RWPE2 (cell line): ENCODE measurements around the gene TMPRSS3.

Source experiments
- ATAC-seq: fragments of 200-7000 bp; cut with Tn5 transposase; 3 replicates; pipeline ENCODE4 v1.9.1; 2021; ENCODE audit warnings: low read depth
- DNase-seq: peaks from one replicate; pipeline ENCODE4 v3.0.0-alpha.2; 2020; ENCODE audit warnings: low spot score
- H3K27ac ChIP-seq: fragments of 450-650 bp; 2 replicates; pipeline ENCODE4 v1.5.1; 2017; ENCODE audit warnings: mild to moderate bottlenecking; ENCODE audit not compliant: poor library complexity, severe bottlenecking
- H3K27me3 ChIP-seq: fragments of 250-450 bp; sonication (Bioruptor Pico); 2 replicates; pipeline ENCODE4 v1.5.1; 2021; ENCODE audit warnings: mild to moderate bottlenecking, moderate library complexity; ENCODE audit not compliant: insufficient read depth, poor library complexity, severe bottlenecking
- H3K36me3 ChIP-seq: fragments of 250-450 bp; sonication (Bioruptor Pico); 2 replicates; pipeline ENCODE4 v1.5.1; 2020; ENCODE audit warnings: low read depth, mild to moderate bottlenecking, moderate library complexity
- H3K4me1 ChIP-seq: fragments of 250-450 bp; sonication (Bioruptor Pico); 2 replicates; pipeline ENCODE4 v1.5.1; 2021; ENCODE audit warnings: mild to moderate bottlenecking, moderate library complexity; ENCODE audit not compliant: insufficient read depth, poor library complexity, severe bottlenecking
- H3K4me3 ChIP-seq: fragments of 250-450 bp; sonication (Bioruptor Pico); 2 replicates; pipeline ENCODE4 v1.5.1; 2021; ENCODE audit warnings: mild to moderate bottlenecking, moderate library complexity; ENCODE audit not compliant: severe bottlenecking
- H3K9me3 ChIP-seq: fragments of 250-450 bp; sonication (Bioruptor Pico); 2 replicates; pipeline ENCODE4 v1.5.1; 2021; ENCODE audit warnings: mild to moderate bottlenecking, moderate library complexity; ENCODE audit not compliant: severe bottlenecking
- TF ChIP-seq, protein P1 (sequence below): fragments of 450-650 bp; IDR thresholded peaks from one replicate; pipeline ENCODE4 v1.5.1; 2017; ENCODE audit warnings: mild to moderate bottlenecking, moderate library complexity; ENCODE audit not compliant: poor library complexity, severe bottlenecking

TMPRSS3 gene

DNA sequence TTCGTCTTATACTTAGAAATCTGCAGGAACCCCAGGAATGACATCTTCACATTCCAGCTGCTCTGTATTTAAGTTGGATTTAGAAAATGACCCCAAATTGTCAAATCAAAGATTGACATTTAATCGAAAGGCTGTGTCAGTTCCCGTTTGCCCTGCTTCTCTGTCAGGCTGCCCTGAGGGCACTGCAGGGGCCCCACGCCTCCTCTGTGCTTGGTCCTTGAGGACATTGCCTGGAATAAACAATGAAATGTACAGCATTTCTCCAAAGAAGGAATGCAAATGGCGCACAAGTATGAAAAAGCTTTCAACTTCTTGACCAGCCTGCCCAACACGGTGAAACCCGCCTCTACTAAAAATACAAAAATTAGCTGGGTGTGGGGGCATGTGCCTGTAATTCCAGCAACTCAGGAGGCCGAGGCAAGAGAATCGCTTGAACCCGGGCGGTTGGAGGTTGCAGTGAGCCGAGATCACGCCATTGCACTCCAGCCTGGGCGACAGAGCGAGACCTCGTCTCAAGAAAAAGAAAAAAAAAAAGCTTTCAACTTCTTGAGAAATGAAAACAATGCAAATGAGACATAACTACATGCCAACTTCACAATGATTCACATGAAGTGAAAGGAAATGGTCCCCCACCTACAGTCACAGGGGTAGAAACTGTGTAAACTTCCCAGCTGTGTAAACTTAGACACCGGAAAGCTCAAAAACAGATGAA, 3.0 kb downstream of the TMPRSS3 start:
- Histone ChIP-seq H3K36me3 (no peaks in the 10 kb centered on the region), H3K4me3 (no peak overlapping the region), H3K9me3 (no peaks in the 10 kb centered on the region), H3K27ac (no peak overlapping the region), H3K4me1 (peaks cover 8% of the 10 kb centered on the region), H3K27me3 (no peaks in the 10 kb centered on the region)
- no peak for ATAC-seq
- no peak for DNase-seq
- TF ChIP-seq, protein P1, sequence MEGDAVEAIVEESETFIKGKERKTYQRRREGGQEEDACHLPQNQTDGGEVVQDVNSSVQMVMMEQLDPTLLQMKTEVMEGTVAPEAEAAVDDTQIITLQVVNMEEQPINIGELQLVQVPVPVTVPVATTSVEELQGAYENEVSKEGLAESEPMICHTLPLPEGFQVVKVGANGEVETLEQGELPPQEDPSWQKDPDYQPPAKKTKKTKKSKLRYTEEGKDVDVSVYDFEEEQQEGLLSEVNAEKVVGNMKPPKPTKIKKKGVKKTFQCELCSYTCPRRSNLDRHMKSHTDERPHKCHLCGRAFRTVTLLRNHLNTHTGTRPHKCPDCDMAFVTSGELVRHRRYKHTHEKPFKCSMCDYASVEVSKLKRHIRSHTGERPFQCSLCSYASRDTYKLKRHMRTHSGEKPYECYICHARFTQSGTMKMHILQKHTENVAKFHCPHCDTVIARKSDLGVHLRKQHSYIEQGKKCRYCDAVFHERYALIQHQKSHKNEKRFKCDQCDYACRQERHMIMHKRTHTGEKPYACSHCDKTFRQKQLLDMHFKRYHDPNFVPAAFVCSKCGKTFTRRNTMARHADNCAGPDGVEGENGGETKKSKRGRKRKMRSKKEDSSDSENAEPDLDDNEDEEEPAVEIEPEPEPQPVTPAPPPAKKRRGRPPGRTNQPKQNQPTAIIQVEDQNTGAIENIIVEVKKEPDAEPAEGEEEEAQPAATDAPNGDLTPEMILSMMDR = no peak

DNA sequence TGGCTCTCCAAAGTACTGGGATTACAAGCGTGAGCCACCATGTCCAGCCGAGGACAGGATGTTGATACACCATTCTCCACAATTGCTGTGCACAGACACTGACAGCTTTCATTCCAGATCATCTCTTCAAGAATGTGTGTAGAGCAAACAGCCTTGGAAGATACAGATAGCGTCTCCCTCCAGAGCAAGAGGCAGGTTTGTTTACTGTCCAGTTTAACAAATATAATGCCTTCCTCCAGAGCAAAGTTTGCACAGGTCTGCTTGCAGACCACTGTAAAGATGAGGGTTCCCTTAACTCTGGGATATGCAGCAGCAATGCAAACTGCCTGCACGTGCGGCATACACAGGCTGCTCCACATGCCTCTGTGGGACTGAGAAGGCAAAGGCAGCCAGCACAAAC, 4.6 kb downstream of the TMPRSS3 start:
- DNase-seq = no peak
- Histone ChIP-seq H3K4me1 (peaks cover 7% of the 10 kb centered on the region), H3K36me3 (no peaks in the 10 kb centered on the region), H3K27me3 (no peaks in the 10 kb centered on the region), H3K27ac (no peak overlapping the region), H3K4me3 (no peak overlapping the region), H3K9me3 (no peaks in the 10 kb centered on the region)
- no peak for ATAC-seq
- TF ChIP-seq, protein P1 = no peak

DNA sequence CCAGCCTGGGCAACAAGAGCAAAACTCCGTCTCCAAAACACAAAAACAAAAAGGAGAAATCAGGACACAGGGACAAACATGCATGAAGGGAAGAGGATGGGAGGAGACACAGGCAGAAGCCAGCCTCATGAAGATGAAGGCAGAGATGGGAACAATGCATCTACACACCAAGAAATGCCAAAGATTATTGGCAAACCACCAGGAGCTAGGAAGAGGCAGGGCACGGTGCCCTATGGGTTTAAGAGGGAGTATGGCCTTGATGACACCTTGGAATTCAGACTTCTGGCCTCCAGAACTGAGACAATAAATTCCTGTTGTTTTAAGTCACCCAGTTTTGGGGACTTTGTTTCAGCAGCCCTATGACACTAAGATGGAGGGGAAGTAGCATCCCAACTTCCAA, 5.2 kb downstream of the TMPRSS3 start:
- Histone ChIP-seq H3K4me3 (no peak overlapping the region), H3K27ac (no peak overlapping the region), H3K4me1 (peaks cover 1% of the 10 kb centered on the region), H3K27me3 (no peaks in the 10 kb centered on the region), H3K9me3 (no peaks in the 10 kb centered on the region), H3K36me3 (no peaks in the 10 kb centered on the region)
- no peak for DNase-seq
- no peak for ATAC-seq
- TF ChIP-seq, protein P1 = no peak

DNA sequence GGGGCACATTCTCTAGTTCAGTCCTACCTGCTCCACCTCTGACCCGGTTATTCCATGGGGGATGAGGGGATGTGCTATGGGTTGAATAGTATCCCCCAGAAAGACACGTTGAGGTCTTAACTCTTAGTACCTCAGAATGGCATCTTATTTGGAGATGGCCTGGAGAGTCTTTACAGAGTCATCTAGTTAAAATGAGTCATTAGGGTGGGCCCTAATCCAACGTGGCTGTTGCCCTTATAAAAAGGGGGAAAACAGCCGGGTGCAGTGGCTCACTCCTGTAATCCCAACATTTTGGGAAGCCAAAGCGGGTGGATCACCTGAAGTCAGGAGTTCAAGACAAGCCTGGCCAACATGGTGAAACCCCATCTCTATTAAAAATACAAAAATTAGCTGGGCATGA, 5.7 kb downstream of the TMPRSS3 start:
- TF ChIP-seq, protein P1 = no peak
- Histone ChIP-seq H3K4me1 (no peaks in the 10 kb centered on the region), H3K27ac (no peak overlapping the region), H3K36me3 (no peaks in the 10 kb centered on the region), H3K9me3 (no peaks in the 10 kb centered on the region), H3K27me3 (no peaks in the 10 kb centered on the region), H3K4me3 (no peak overlapping the region)
- DNase-seq = no peak
- ATAC-seq = no peak

DNA sequence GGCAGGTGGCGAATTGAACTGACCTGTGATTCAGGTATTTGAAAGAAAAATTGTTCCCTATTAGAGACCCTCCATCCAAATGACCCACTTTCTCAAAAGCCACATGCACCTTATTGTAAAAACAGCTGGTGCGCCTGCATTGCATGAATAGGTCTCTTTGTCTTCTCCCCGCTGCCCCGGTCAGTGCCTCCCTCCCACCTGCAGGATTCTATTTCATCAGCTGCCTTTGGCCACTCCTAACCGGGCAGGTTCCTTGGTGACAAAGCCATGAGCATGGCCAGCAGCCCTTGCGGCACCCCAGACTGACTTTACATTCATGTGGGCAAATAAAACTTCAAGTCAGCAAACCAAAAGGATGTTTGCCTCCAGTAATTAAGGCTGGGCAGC, 6.4 kb downstream of the TMPRSS3 start:
- no peaks in the 10 kb centered on the region for H3K4me1 ChIP-seq
- no peak overlapping the region for H3K27ac ChIP-seq
- DNase-seq = no peak
- H3K9me3 ChIP-seq = no peaks in the 10 kb centered on the region
- H3K27me3 ChIP-seq = no peaks in the 10 kb centered on the region
- H3K36me3 ChIP-seq = no peaks in the 10 kb centered on the region
- TF ChIP-seq, protein P1 = no peak
- no peak overlapping the region for H3K4me3 ChIP-seq
- ATAC-seq = no peak
